Right renal pelvis (tissue), 4 donors: ENCODE measurements around the gene ABHD17B. TPM values are rescaled to one million over a fixed set of nuclear protein-coding genes. Genes with fewer than 3 reads are reported as not detected.
A peak's percentile ranks its signal among the peaks of the same experiment; 100 is the strongest.

ENCODE experiments used
- DNase-seq, 4 donors: peaks; one replicate each; pipeline ENCODE4 v3.0.0-alpha.2; 2013; ENCODE audit warnings: low read depth in 4 of 4, low spot score in 3 of 4, missing footprints in 1 of 4
- polyA plus RNA-seq, 4 donors: library from polyadenylated mRNA; unstranded; fragments of 120-200 nt; gene quantifications; one replicate each; pipeline ENCODE4 v1.2.1, GENCODE V29; 2013; ENCODE audit not compliant: insufficient read length in 4 of 4

The ABHD17B gene
- polyA plus RNA-seq, 4 donors: 29.8 to 34.3 (median 33.5) TPM

DNA sequence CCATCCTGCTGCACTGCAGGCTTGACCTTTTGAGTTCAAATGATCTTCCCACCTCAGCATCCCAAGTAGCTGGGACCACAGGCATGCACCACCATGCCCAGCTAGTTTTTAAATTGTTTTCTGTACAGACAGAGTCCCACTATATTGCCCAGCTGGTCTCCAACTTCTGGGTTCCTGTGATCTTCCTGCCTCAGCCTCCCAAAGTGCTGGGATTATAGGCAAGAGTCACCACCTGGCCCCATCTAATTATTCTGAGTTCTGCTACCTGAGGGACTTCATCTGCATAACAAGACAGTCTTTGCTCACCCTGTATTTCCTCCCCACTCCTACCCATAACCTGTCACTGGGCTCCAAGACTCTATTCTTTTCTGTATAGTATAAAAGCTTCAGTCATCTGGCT lies 88.1 kb downstream of the ABHD17B start:
- no peak for DNase-seq

DNA sequence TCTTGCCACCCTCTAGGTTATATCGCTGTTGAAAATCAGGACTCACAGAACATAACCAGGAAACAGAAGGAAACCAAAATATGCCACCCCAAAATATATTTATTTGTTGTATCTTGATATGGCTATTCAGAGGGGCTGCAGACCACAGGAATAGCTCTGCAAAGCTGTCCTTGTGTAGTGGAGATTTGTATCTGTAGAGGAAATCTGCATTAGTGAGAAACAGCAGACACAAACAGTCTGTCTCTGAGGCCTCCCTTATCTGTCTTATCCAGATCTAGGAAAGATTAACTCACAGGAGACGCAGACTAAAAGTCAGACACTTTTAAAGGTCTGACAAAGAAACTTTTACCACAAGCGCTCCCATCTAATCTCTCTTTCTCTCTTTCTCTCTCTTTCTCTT lies 88.5 kb downstream of the ABHD17B start:
- DNase-seq: no peak

DNA sequence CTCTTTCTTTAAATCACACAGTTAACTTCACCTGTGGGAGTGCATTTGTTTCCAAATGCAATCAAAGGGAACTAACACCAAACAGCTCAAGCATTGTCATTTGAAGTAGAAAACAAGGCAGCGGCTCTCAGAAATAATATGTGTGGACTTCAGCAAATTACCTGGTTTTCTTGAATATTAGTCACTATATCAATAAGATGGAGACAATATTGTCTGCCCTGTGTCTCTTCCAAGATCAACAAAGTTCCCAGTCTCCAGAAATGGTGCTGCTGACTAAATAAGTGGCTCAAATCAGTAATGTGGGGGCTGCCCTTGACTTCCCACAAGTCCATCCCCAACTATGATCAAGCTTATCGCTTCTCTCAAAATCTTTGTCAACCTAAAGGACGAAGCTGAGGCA lies 89.6 kb downstream of the ABHD17B start:
- no peak for DNase-seq

DNA sequence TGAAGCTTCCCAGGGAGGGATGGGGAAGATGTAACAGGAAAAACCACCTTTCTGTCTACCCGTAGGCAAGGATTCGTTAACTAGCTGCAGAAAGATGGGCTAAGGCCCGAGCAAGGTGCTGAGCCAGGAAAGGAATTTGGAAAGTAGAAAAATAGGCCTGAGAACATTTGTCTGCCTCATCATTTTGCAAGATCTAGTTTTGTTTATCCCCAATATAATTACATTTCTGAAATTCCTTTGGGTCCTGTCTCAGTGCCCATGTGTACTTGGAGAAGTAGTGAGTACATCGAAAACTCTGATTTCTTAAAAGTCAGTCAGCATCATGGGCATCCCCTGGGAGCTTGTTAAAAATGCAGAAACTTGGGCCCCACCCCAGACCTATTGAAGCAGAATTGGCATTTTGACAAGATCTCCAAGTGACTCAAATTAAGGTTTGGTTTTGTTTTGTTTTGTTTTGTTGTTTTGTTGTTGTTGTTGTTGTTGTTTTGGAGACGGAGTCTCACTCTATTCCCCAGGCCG lies 90.5 kb downstream of the ABHD17B start:
- no peak for DNase-seq

DNA sequence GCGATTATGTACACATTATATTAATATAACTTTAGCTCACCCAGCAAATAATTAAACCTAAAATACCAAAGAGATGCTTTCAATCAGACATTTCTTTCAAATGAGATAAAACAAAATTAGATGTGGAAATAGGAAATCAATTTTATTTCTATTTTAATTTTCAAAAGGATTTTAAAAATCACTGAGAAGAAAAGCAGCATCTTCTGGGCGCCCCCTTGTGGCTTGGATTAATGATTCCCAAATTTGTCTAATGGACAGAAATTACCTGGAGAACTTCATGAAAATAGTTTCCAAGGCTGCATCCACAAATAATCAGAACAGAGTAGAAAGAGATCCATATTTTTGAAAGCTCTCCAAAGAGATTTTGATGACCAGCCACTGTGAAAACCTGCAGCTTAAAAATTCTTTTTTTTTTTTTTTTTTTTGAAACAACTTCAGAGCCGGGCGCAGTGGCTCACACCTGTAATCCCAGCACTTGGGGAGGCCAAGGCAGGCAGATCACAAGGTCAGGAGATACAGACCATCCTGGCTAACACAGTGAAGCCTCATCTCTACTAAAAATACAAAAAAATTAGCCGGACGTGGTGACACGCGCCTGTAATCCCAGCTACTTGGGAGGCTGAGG lies 91.8 kb downstream of the ABHD17B start:
- DNase-seq: peak in 3 of 4 donors; percentile 12 to 13 (median 12)

GRCh38 chr9:71816916-71817451 lies 94.0 kb downstream of the ABHD17B start:
- no peak for DNase-seq

Other genes starting within 250 kb of the ABHD17B start
- 10 to 100 TPM; 24.6 to 31.8 (median 27.5) TPM for gene CEMIP2, start 142.7 kb downstream of the ABHD17B start, polyA plus RNA-seq
- gene C9orf85, start 446 bp upstream of the ABHD17B start, polyA plus RNA-seq: 10 to 100 TPM; 16.5 to 18.9 (median 17.8) TPM
- gene C9orf57, start 149.4 kb upstream of the ABHD17B start, polyA plus RNA-seq: not detected
- gene GDA, start 238.2 kb upstream of the ABHD17B start, polyA plus RNA-seq: under 1 TPM; 0.27 to 0.58 (median 0.31) TPM